K562 (cell line): ENCODE results near the gene SPIRE1. TPM values are rescaled to one million over a fixed set of nuclear protein-coding genes. Genes with fewer than 3 reads are reported as not detected.

Experiments used
- ATAC-seq: fragments of 200-7000 bp; cut with Tn5 transposase; 3 replicates; pipeline ENCODE4 v1.9.1; 2020; ENCODE audit warnings: moderate library complexity
- BruUV-seq: library from RNA; stranded (reverse); fragments of 400-500 nt; replicated peaks from 2 replicates; lab custom pipeline; 2021; lab: Mats Ljungman, UMichigan
- CTCF ChIA-PET: fragments of 300-600 bp; formaldehyde crosslinking; extraction: SDS; loops from one replicate; lab custom pipeline; 2021; ENCODE audit warnings: low intra/inter-chr PET ratio; lab: Yijun Ruan, JAX
- POLR2A ChIA-PET: fragments of 300-600, 350-650 bp; sonication (Branson Sonifier 250); formaldehyde crosslinking; extraction: SDS; loops from one replicate; lab custom pipeline; 2021; ENCODE audit warnings: antibody characterized with exemption, inconsistent platforms; lab: Yijun Ruan, JAX
- DNase-seq, 4 experiments: peaks; one replicate each; pipeline versions ENCODE4 v3.0.0 to v3.0.0-alpha.2; 2011 to 2018; ENCODE audit warnings: low spot score in 3 of 4, mixed read lengths in 3 of 4; ENCODE audit errors: extremely low read depth in 1 of 4
- FAIRE-seq: peaks from 2 replicates; lab custom pipeline; 2011; peaks lifted over from hg19 to GRCh38; lab: Jason Lieb, UNC
- H2AFZ ChIP-seq: 2 replicates; pipeline ENCODE4 v1.6.0; 2011; ENCODE audit warnings: low read depth, low read length, control low read depth, inconsistent platforms
- H3K27ac ChIP-seq: fragments of 200-600 bp; 3 replicates; pipeline ENCODE4 v1.8.0; 2011; ENCODE audit warnings: low read depth, mild to moderate bottlenecking, control low read depth, inconsistent platforms, low read length, moderate library complexity, mixed read lengths; ENCODE audit errors: extremely low read depth
- H3K27me3 ChIP-seq, 2 experiments: fragments of 300-600 bp in 1 of 2; 2 replicates in 1 of 2; 3 replicates in 1 of 2; pipeline versions ENCODE4 v1.6.0 to v1.8.0; 2011; ENCODE audit warnings: inconsistent platforms in 2 of 2, low read length in 2 of 2, mild to moderate bottlenecking in 1 of 2, mixed read lengths in 1 of 2, moderate library complexity in 1 of 2; ENCODE audit not compliant: control insufficient read depth in 2 of 2, insufficient read depth in 2 of 2
- H3K36me3 ChIP-seq: fragments of 300-600 bp; 3 replicates; pipeline ENCODE4 v1.8.0; 2011; ENCODE audit warnings: mild to moderate bottlenecking, low read length, inconsistent platforms; ENCODE audit not compliant: control insufficient read depth, insufficient read depth
- H3K4me1 ChIP-seq, 2 experiments: fragments of 200-600 bp in 1 of 2; replicated peaks in 1 of 2; 2 replicates in 1 of 2; 3 replicates in 1 of 2; pipeline versions ENCODE4 v1.5.1 to v1.8.0; 2011; ENCODE audit warnings: inconsistent platforms in 2 of 2, low read length in 2 of 2, mild to moderate bottlenecking in 1 of 2, mixed read lengths in 1 of 2, moderate library complexity in 1 of 2; ENCODE audit not compliant: control insufficient read depth in 2 of 2, insufficient read depth in 2 of 2
- H3K4me2 ChIP-seq: 2 replicates; pipeline ENCODE4 v1.6.1; 2011; ENCODE audit warnings: low read length, control low read depth, inconsistent platforms, mixed read lengths; ENCODE audit not compliant: insufficient read depth
- H3K4me3 ChIP-seq: fragments of 200-600 bp; sonication (generic), shearing (Covaris generic); 2 replicates; pipeline ENCODE4 v1.5.1; 2016; ENCODE audit warnings: control low read depth, inconsistent platforms
- H3K79me2 ChIP-seq: fragments of 200-600 bp; 3 replicates; pipeline ENCODE4 v1.8.0; 2011; ENCODE audit warnings: low read length, inconsistent platforms; ENCODE audit not compliant: control insufficient read depth, insufficient read depth
- H3K9ac ChIP-seq, 2 experiments: 2 replicates each; pipeline versions ENCODE4 v1.6.0 to v1.6.1; 2011; ENCODE audit warnings: low read depth in 2 of 2, low read length in 2 of 2, control low read depth in 1 of 2, inconsistent platforms in 1 of 2, mild to moderate bottlenecking in 1 of 2, mixed read lengths in 1 of 2; ENCODE audit not compliant: insufficient read depth in 1 of 2
- H3K9me1 ChIP-seq: one replicate; pipeline ENCODE4 v1.6.0; 2011; ENCODE audit warnings: inconsistent platforms, mild to moderate bottlenecking, low read length, moderate library complexity; ENCODE audit not compliant: control insufficient read depth, insufficient read depth
- H3K9me3 ChIP-seq: replicated peaks from 2 replicates; pipeline ENCODE4 v1.5.1; 2011; ENCODE audit warnings: low read depth, low read length, inconsistent platforms; ENCODE audit not compliant: control insufficient read depth, insufficient read depth
- H4K20me1 ChIP-seq: replicated peaks from 2 replicates; pipeline ENCODE4 v1.6.1; 2011; ENCODE audit warnings: low read length, inconsistent platforms, mixed read lengths; ENCODE audit not compliant: control insufficient read depth, insufficient read depth
- ARID2 ChIP-seq: fragments of 450-650 bp; IDR thresholded peaks from 2 replicates; pipeline ENCODE4 v1.6.1; 2017; ENCODE audit warnings: antibody characterized with exemption, mild to moderate bottlenecking
- DDX20 ChIP-seq: fragments of 450-650 bp; IDR thresholded peaks from 2 replicates; pipeline ENCODE4 v1.6.1; 2016; ENCODE audit warnings: missing genetic modification characterization, low read depth, mild to moderate bottlenecking, missing compliant biosample characterization, moderate library complexity
- ELF1 ChIP-seq: fragments of 200-800 bp; sonication (Bioruptor generic); IDR thresholded peaks from 2 replicates; pipeline ENCODE4 v1.6.1; 2016; ENCODE audit warnings: missing genetic modification characterization, missing compliant biosample characterization
- MCM2 ChIP-seq: fragments of 450-650 bp; IDR thresholded peaks from 2 replicates; pipeline ENCODE4 v1.6.1; 2017; ENCODE audit warnings: low read depth, mild to moderate bottlenecking
- RBFOX2 ChIP-seq: fragments of 200-400 bp; formaldehyde crosslinking; IDR thresholded peaks from 2 replicates; pipeline ENCODE4 v1.6.1; 2017; ENCODE audit warnings: low read depth, mild to moderate bottlenecking, low read length, moderate library complexity
- RBM15 ChIP-seq: fragments of 200-400 bp; formaldehyde crosslinking; IDR thresholded peaks from 2 replicates; pipeline ENCODE4 v1.6.1; 2018; ENCODE audit warnings: mild to moderate bottlenecking, low read length, moderate library complexity; ENCODE audit not compliant: insufficient read depth
- TBP ChIP-seq: optimal IDR thresholded peaks from 2 replicates; pipeline ENCODE3; 2011; ENCODE audit warnings: low read depth, low read length, improper control_type of control experiment
- TSHZ1 ChIP-seq: fragments of 250-450 bp; sonication (Bioruptor Pico); IDR thresholded peaks from 2 replicates; pipeline ENCODE4 v1.4.0; 2020; ENCODE audit warnings: mild to moderate bottlenecking, moderate library complexity
- ZBTB8A ChIP-seq: fragments of 450-650 bp; IDR thresholded peaks from 2 replicates; pipeline ENCODE4 v1.6.1; 2018; ENCODE audit warnings: mild to moderate bottlenecking, moderate library complexity; ENCODE audit not compliant: partially characterized antibody
- ZSCAN29 ChIP-seq: fragments of 450-650 bp; IDR thresholded peaks from 2 replicates; pipeline ENCODE4 v1.6.1; 2017
- WGBS: fragments of 100-300 bp; shearing (Covaris generic); methylation state at CpG from one replicate; pipeline ENCODE4 v1.1.6; 2016; ENCODE audit warnings: low coverage, mixed read lengths; ENCODE audit not compliant: insufficient coverage; ENCODE audit errors: missing lambda C conversion rate; 5-methylcytosine and 5-hydroxymethylcytosine counted together
- in situ Hi-C: fragments of 300-500 bp; cut with MboI; formaldehyde crosslinking; loops from 4 replicates; pipeline ENCODE4 v1.15.0; 2018; ENCODE audit warnings: inconsistent platforms, mixed read lengths
- intact Hi-C: fragments of 100-400 bp; cut with micrococcal nuclease; formaldehyde crosslinking; loops from 2 replicates; pipeline ENCODE4 v1.14.2; 2022
- polyA plus RNA-seq, 8 experiments: library from polyadenylated mRNA; depleted of rRNA in 4 of 8; stranded (reverse) in 5 of 8; unstranded in 3 of 8; fragments of >200 nt; fragmentation: Nextera tagmentation in 2 of 8; fragmentation: Illumina TruSeq in 1 of 8; extraction: Ambion mirVana in 2 of 8; extraction: Trizol in 1 of 8; gene quantifications; 2 replicates each; pipeline versions ENCODE4 v1.2.1 to v1.2.3, GENCODE V29; 2011 to 2014; ENCODE audit warnings: inconsistent platforms in 1 of 8, missing spikeins in 1 of 8
- total RNA-seq, 7 experiments: library from RNA; depleted of rRNA in 6 of 7; stranded (reverse); fragments of >200 nt in 6 of 7; fragmentation: Illumina TruSeq in 2 of 7; extraction: Trizol in 2 of 7; gene quantifications; 2 replicates each; pipeline versions ENCODE4 v1.2.1 to v1.2.3, GENCODE V29; 2011 to 2021; ENCODE audit warnings: low replicate concordance in 1 of 7
- TF ChIP-seq, protein P1 (sequence below): fragments of 250-450 bp; sonication (Bioruptor Pico); IDR thresholded peaks from 2 replicates; pipeline ENCODE4 v1.5.0; 2021
- TF ChIP-seq, protein P2 (sequence below): sonication (generic); formaldehyde crosslinking; IDR thresholded peaks from 2 replicates; pipeline ENCODE4 v1.8.0; 2023; ENCODE audit warnings: missing genetic modification reagents, mild to moderate bottlenecking, borderline replicate concordance

SPIRE1 gene
- total and polyA plus RNA-seq, 9 of the 15 experiments (the other 6 are each of a cell fraction or from before 2014, with no cell fraction given): 2.9 to 14.0 (median 10.2) TPM

DNA sequence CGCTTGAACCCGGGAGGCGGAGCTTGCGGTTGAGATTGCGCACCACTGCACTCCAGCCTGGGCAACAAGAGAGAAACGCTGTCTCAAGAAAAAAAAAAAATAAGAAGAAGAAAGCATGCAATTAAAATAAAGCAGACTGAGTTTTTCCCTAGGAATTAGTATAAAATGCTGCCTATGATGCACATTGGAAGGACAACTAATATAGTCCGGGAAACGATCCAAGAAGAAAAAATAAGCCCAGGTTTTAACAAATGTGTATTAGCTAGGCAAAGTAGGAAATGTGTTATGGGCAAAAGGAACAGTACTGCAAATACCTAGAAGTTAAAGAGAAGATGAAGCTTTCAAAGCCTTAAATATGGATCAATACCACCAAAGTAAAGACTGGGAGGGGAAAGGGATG lies 64.0 kb downstream of the SPIRE1 start:
- no peak for DNase-seq
- POLR2A ChIA-PET: interaction anchor here (1.9 kb wide), 1 partner anchor 9 kb away, joined by 6 read pairs; no protein-coding TSS in a partner anchor
- Histone ChIP-seq H3K79me2 (no peaks in the 10 kb centered on the region), H2AFZ (no peak overlapping the region), H3K9me3 (no peaks in the 10 kb centered on the region), H3K27me3 (no peaks in the 10 kb centered on the region), H4K20me1 (no peaks in the 10 kb centered on the region), H3K27ac (no peak overlapping the region), H3K9ac (no peak overlapping the region), H3K4me3 (no peak overlapping the region), H3K36me3 (no peaks in the 10 kb centered on the region), H3K4me1 (no peaks in the 10 kb centered on the region; a peak in 2 of 5 replicates), H3K9me1 (no peaks in the 10 kb centered on the region), H3K4me2 (no peak overlapping the region)
- WGBS: 86% methylated on average over 2 of the region's 8 CpGs
- ATAC-seq: no peak
- no peak for FAIRE-seq
- intact Hi-C loops: no loop called here
- BruUV-seq: no TSS peak
- in situ Hi-C loops: no loop called here
- CTCF ChIA-PET: no interaction called here
- TF ChIP-seq TSHZ1 (CRISPR knock-in tag) (no peak), MCM2 (no peak), ZSCAN29 (no peak), ARID2 (no peak), TBP (no peak), RBM15 (no peak), ZBTB8A (no peak), DDX20 (tag) (no peak), RBFOX2 (no peak), ELF1 (no peak)
- TF ChIP-seq, protein P1, sequence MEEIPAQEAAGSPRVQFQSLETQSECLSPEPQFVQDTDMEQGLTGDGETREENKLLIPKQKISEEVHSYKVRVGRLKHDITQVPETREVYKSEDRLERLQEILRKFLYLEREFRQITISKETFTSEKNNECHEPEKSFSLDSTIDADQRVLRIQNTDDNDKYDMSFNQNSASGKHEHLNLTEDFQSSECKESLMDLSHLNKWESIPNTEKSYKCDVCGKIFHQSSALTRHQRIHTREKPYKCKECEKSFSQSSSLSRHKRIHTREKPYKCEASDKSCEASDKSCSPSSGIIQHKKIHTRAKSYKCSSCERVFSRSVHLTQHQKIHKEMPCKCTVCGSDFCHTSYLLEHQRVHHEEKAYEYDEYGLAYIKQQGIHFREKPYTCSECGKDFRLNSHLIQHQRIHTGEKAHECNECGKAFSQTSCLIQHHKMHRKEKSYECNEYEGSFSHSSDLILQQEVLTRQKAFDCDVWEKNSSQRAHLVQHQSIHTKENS: no peak
- TF ChIP-seq, protein P2, sequence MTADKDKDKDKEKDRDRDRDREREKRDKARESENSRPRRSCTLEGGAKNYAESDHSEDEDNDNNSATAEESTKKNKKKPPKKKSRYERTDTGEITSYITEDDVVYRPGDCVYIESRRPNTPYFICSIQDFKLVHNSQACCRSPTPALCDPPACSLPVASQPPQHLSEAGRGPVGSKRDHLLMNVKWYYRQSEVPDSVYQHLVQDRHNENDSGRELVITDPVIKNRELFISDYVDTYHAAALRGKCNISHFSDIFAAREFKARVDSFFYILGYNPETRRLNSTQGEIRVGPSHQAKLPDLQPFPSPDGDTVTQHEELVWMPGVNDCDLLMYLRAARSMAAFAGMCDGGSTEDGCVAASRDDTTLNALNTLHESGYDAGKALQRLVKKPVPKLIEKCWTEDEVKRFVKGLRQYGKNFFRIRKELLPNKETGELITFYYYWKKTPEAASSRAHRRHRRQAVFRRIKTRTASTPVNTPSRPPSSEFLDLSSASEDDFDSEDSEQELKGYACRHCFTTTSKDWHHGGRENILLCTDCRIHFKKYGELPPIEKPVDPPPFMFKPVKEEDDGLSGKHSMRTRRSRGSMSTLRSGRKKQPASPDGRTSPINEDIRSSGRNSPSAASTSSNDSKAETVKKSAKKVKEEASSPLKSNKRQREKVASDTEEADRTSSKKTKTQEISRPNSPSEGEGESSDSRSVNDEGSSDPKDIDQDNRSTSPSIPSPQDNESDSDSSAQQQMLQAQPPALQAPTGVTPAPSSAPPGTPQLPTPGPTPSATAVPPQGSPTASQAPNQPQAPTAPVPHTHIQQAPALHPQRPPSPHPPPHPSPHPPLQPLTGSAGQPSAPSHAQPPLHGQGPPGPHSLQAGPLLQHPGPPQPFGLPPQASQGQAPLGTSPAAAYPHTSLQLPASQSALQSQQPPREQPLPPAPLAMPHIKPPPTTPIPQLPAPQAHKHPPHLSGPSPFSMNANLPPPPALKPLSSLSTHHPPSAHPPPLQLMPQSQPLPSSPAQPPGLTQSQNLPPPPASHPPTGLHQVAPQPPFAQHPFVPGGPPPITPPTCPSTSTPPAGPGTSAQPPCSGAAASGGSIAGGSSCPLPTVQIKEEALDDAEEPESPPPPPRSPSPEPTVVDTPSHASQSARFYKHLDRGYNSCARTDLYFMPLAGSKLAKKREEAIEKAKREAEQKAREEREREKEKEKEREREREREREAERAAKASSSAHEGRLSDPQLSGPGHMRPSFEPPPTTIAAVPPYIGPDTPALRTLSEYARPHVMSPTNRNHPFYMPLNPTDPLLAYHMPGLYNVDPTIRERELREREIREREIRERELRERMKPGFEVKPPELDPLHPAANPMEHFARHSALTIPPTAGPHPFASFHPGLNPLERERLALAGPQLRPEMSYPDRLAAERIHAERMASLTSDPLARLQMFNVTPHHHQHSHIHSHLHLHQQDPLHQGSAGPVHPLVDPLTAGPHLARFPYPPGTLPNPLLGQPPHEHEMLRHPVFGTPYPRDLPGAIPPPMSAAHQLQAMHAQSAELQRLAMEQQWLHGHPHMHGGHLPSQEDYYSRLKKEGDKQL (CRISPR knock-in tag): no peak
